Hematopoietic multipotent progenitor cell treated with erythropoietin and hydrocortisone succinate and interleukin-3 and kit ligand, for 8 days (in vitro differentiated cells): ENCODE measurements around the gene CES2.
"Not testable (repeated sequence)": the region's sequence is repeated elsewhere in the genome, so short reads cannot be mapped to it uniquely, and the experiment has no call there.

Experiments
- DNase-seq: peaks from one replicate; pipeline ENCODE4 v3.0.0-alpha.2; 2015

Gene CES2

DNA sequence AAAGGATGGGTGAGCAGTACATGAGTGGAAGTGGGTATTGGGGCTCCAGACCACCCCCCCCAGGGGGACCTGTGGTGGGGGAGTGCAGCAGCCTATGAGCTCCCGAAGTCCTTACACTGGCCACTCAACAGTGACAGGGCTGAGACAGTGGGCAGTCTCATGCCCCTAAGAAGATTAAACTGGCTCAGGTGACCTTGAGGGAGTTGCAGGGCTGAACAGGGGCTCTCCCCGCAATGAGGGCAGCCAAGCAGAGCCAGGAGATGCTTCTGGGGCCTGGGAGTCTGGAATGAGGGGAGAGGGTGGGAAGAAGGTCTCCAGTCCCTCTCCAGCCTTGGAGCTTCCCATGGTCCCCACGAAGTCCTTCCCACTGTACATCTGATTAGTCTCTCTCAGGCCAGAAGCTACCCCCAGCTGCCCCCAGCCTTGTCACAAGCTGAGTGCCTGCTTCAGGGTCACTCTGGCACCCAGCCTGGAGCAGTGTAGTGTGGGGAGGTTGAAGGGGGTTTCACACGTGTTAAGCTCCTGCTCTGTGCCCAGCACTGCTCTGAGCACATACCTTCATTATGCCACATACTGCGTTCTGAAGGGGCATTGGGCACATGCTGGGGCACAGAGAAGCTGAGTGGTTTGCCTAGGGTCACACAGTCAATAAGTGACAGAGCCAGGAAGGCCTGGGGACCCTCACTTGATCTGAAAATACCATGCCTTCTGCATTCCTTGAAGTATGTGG lies 15.6 kb upstream of the CES2 start:
- DNase-seq, result no peak

- no peak for DNase-seq
Measured at GRCh38 chr16:66920299-66920590, 15.1 kb upstream of the CES2 start.

DNA sequence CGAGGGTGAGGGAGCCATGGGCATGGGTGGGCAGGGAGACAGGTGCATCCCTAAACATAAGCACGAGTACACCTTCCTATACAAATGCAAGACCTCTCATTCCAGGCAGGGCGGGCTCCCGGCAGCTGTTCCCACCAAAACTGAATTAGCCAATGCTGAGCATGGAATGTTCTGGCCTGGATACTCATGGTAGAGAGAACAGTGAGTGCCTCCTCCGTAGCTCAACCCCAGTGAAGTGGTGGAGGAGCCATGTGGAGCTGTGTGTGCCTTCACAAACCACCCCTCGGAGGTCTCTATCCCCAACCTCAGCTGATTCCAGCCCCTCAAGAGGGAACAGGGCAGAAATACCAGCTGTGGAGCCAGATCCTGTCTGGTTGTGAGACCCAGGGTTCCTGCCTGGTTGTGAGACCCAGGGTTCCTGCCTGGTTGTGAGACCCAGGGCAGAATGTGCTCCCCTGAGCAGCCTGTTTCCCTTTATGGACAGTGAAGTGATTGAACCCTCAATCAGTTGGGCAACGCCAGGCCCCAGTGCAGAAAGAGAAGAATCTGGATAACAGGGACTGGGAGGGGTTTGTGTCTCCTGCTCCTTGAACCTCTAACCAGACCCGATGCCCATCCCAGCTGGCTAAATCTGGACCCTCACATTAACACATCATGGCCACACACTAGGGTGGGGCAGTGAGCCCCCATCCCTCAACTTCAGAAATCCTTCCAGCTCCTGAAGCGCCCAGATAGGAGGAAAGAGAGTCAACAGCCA lies 14.2 kb upstream of the CES2 start:
- no peak for DNase-seq

GRCh38 chr16:66921729-66922450 lies 13.4 kb upstream of the CES2 start:
- no peak for DNase-seq

DNA sequence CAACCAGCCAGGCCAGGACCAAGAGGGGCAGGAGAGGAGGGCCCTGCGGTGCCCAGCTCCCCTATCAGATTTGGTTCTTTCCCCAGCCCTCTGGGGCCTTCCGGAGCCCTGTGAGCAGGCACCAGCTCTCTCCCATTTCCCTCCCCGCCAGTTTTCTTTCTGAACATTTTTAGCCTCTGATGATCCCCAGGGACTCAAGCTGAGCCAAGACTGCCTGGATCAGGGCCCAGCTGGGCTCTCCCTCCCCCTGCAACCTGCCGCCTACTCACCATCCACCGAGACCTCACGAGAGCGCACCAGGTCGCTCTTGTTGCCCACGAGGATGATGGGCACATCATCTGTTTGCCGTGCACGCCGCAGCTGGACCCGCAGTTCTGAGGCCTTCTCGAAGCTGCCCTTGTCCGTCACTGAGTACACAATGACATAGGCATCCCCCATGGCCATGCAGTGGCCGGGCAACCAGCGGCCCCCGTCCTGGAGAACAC lies 12.0 kb upstream of the CES2 start:
- no peak for DNase-seq

- DNase-seq, result no peak
Measured at GRCh38 chr16:66923866-66924265, 11.4 kb upstream of the CES2 start.

- no peak for DNase-seq
Measured at GRCh38 chr16:66924527-66925321, 10.6 kb upstream of the CES2 start.

DNA sequence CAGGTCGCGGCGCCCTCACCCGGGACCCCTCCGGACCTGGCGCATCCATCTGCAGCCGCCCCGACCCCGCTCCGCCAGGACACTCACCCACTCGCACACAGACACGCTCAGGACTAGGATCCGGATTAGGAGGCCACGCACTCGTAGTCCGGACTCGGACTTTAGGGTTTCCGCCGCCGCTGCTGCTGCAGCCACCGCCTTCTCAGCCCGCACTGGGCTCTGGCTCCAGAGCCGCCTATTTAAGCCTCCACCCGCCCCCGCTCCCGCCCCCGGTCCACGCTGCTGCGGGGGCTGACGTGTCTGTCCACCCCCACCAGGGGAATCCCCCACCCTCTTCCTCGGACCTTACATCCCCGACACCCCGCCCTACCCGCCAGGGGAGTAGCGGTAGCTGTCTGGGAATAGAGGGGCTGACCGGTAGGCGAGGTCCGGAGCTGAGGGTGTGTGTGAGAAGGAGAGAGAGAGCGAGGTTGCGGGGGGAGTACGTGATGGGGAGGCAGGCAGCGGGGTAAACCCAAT lies 9.9 kb upstream of the CES2 start, which contains the start of gene RRAD:
Gene RRAD (minus strand): TSS at position 214 of the 519 bp plus-strand sequence. CDS start 356 bp downstream, outside the sequence.
- DNase-seq, result no peak

- DNase-seq, result peak; percentile 28
Measured at GRCh38 chr16:66926171-66926947, 9.0 kb upstream of the CES2 start.

DNA sequence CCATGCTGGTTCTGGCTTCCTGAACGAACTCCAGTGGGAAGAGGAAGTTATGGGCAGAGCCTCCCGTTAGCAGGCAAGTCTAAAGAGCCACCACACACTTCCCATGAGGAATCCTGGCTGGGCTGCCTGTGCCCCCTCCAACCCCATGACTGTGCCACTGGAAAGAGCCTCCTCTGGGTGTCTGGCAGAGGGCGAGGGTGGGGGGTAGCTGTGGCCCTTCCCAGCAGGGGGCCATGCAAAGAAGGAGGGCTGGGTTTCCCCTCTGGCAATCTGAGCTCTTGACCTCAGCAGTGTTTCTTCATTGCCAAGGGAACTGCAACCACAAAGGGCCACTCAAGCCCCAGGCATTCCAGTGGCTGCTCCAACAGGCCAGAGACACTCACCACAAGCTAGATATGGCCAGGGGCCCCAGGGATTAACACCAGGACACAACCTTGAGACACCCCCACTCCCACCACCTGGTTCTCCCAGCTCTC lies 8.3 kb upstream of the CES2 start:
- no peak for DNase-seq

- peak; percentile 76 for DNase-seq
Measured at GRCh38 chr16:66927918-66928649, 7.2 kb upstream of the CES2 start.

DNA sequence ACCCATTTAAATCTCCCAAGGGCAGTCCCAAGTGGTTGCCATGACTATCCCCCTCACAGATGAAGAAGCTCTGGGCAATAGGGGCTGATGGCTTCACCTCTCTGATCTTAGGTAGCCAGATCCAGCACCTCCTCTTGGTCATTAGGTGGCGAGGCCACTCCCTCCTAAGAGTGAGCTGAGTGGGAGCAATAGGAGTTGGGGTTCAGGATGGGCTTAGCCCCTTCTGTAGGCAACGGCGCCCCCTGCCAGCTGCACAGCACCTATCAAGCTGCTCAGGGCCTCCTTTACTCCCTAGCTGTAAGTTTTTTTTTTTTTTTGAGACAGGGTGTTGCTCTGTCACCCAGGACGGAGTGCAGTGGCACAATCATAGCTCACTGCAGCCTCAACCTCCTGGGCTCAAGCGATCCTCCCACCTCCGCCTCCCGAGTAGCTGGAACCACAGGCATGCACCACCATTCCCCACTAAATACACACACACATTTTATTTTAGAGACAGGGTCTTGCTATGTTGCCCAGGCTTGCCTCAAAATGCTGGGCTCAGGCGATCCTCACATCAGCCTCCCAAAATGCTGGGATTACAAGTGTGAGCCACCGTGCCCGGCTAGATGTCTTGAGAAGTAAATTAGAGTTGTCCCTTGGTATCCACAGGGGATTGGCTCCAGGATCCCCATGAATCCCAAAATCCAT lies 6.5 kb upstream of the CES2 start:
- peak; percentile 75 for DNase-seq

GRCh38 chr16:66930189-66930588 lies 5.1 kb upstream of the CES2 start:
- peak; percentile 79 for DNase-seq

DNA sequence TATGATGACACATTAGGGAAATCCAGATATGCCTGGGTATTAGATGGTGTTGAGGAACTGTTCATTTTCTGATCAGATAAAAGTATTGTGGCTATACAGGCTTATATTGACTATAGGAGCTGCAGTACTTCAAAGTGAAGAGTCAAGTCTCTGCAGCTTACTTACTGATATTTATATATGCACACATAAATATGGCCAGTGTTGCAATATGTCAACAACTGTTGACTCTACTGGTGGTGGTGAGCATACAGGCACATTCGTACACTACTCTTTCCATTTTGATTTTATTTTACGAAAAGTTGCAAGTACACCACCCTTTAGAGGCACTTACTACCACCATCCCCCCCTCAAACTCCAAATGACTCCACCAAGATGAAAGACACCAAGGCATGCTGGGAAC lies 3.7 kb upstream of the CES2 start:
- no peak for DNase-seq

DNA sequence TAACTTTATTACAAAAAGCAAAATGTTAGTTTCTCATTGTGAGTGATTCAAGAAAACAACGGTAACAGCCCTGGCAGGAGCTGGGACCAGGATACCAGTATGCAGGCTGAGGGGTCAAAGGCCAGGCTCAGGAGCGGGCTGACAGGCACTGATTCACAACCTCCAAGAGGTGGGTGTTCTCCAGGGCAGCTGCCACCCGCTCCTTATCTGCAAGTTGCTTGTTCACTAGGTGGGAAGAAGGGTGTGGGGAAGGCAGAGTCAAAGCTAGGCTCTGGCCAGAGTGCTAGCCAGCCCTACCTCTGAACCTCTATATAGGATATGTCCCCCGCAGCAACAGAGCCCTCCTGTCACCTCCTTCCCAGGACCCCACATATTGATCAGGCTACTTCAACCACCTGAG lies 3.2 kb upstream of the CES2 start:
- DNase-seq, result no peak

GRCh38 chr16:66933776-66934137 lies 1.6 kb upstream of the CES2 start:
- no peak for DNase-seq

DNA sequence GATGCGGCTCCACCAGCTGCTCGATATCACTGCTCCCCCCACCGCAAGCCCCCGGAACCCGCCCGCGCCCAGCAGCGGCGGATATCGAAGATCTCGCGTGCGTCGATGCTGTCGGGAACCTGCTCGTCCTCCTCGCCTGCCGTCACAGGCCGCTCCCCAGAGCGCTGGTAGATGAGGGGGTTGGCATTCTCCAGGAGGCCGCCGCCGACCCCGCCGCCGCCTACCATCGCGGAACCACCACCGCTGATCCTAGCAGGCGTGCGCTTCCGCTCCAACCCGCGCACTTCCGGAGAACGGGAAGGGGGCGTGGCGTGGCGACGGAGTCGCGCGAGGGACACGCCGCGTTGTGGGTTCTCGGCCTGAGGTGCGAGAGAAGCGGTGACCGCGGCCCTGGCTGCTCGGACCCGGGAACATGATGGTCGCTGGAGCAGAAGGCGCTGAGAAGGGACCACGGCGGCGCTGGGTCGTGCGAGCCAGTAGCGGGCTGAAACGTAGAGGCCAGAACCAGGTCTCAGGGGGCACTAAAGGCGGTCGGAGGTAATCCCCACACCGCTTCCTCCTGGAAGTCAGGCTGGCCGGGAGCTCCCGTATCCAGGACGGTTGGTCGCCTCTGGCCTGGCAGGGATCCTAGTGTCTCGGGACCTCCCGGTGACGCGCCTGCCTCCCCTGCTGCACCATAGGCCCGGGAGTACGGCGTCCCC lies 1.0 kb upstream of the CES2 start, which contains the start of gene CIAO2B:
Gene CIAO2B (minus strand): TSS at position 265 of the 701 bp plus-strand sequence. CDS start 38 bp downstream, at position 227.
- peak; percentile 85 for DNase-seq

GRCh38 chr16:66934839-66935313 lies 440 bp upstream of the CES2 start:
- DNase-seq, result not testable (repeated sequence)

GRCh38 chr16:66936462-66936861 lies 1.1 kb downstream of the CES2 start:
- no peak for DNase-seq
